MCF 10A (cell line): ENCODE data around the gene DCBLD1. TPM values are rescaled to one million over a fixed set of nuclear protein-coding genes. Genes with fewer than 3 reads are reported as not detected.

ENCODE experiments used
- BruUV-seq: library from RNA; stranded (reverse); fragments of 400-500 nt; replicated peaks from 2 replicates; lab custom pipeline; 2021; lab: Mats Ljungman, UMichigan
- CTCF ChIA-PET: fragments of 300-600 bp; sonication (Branson Sonifier 250); formaldehyde crosslinking; extraction: SDS; loops from one replicate; lab custom pipeline; 2021; ENCODE audit warnings: antibody characterized with exemption, inconsistent platforms; lab: Yijun Ruan, JAX
- POLR2A ChIA-PET: fragments of 300-600, 350-650 bp; sonication (Branson Sonifier 250); formaldehyde crosslinking; extraction: SDS; loops from one replicate; lab custom pipeline; 2020; ENCODE audit warnings: antibody characterized with exemption, inconsistent platforms; lab: Yijun Ruan, JAX
- DNase-seq: peaks from one replicate; pipeline ENCODE4 v3.0.0-alpha.2; 2018; ENCODE audit not compliant: unreplicated experiment
- H3K27ac Mint-ChIP-seq: one replicate; pipeline ENCODE4 v1.8.0; 2022; ENCODE audit warnings: mild to moderate bottlenecking, low read depth, mixed read lengths; ENCODE audit not compliant: unreplicated experiment
- H3K27me3 Mint-ChIP-seq: one replicate; pipeline ENCODE4 v1.8.0; 2022; ENCODE audit warnings: mixed read lengths; ENCODE audit not compliant: insufficient read depth, unreplicated experiment
- H3K36me3 Mint-ChIP-seq: one replicate; pipeline ENCODE4 v1.8.0; 2022; ENCODE audit warnings: mild to moderate bottlenecking, moderate library complexity, mixed read lengths; ENCODE audit not compliant: insufficient read depth, unreplicated experiment
- H3K4me1 Mint-ChIP-seq: one replicate; pipeline ENCODE4 v1.8.0; 2022; ENCODE audit warnings: mixed read lengths; ENCODE audit not compliant: insufficient read depth, unreplicated experiment
- H3K4me3 Mint-ChIP-seq: one replicate; pipeline ENCODE4 v1.8.0; 2022; ENCODE audit warnings: mild to moderate bottlenecking, moderate library complexity, mixed read lengths; ENCODE audit not compliant: unreplicated experiment
- H3K9me3 Mint-ChIP-seq: one replicate; pipeline ENCODE4 v1.8.0; 2022; ENCODE audit warnings: mixed read lengths; ENCODE audit not compliant: unreplicated experiment
- intact Hi-C: fragments of 100-400 bp; cut with micrococcal nuclease; formaldehyde crosslinking; loops from 2 replicates; pipeline ENCODE4 v1.14.1; 2022
- total RNA-seq: library from RNA; stranded (reverse); gene quantifications from 2 replicates; pipeline ENCODE4 v1.2.3, GENCODE V29; 2022
- TF ChIP-seq, protein P1 (sequence below): fragments of 200-600 bp; IDR thresholded peaks from one replicate; pipeline ENCODE4 v1.8.0; 2022; ENCODE audit warnings: antibody characterized with exemption, mild to moderate bottlenecking; ENCODE audit not compliant: unreplicated experiment

The DCBLD1 gene
- total RNA-seq, 1 experiment from 2014 or later: 25.4 TPM

GRCh38 chr6:117592983-117593759, 110.7 kb downstream of the DCBLD1 start:
- TF ChIP-seq, protein P1, sequence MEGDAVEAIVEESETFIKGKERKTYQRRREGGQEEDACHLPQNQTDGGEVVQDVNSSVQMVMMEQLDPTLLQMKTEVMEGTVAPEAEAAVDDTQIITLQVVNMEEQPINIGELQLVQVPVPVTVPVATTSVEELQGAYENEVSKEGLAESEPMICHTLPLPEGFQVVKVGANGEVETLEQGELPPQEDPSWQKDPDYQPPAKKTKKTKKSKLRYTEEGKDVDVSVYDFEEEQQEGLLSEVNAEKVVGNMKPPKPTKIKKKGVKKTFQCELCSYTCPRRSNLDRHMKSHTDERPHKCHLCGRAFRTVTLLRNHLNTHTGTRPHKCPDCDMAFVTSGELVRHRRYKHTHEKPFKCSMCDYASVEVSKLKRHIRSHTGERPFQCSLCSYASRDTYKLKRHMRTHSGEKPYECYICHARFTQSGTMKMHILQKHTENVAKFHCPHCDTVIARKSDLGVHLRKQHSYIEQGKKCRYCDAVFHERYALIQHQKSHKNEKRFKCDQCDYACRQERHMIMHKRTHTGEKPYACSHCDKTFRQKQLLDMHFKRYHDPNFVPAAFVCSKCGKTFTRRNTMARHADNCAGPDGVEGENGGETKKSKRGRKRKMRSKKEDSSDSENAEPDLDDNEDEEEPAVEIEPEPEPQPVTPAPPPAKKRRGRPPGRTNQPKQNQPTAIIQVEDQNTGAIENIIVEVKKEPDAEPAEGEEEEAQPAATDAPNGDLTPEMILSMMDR: no peak
- BruUV-seq: no TSS peak
- no peak for DNase-seq
- Mint-ChIP-seq H3K4me3 (no peak overlapping the region), H3K9me3 (no peaks in the 10 kb centered on the region), H3K4me1 (peaks cover 7% of the 10 kb centered on the region), H3K36me3 (peaks cover 42% of the 10 kb centered on the region), H3K27me3 (no peaks in the 10 kb centered on the region), H3K27ac (no peak overlapping the region)
- ChIA-PET CTCF (interaction anchor here (0.6 to 1.7 kb wide), 5 partner anchors 12 to 240 kb away, joined by 3 to 10 read pairs (median 3); no protein-coding TSS in a partner anchor), POLR2A (interaction anchor here (0.6 kb wide), 1 partner anchor 9 kb away, joined by 3 read pairs; the partner anchor contains the start of gene GOPC)
- intact Hi-C loops: no loop called here

DNA sequence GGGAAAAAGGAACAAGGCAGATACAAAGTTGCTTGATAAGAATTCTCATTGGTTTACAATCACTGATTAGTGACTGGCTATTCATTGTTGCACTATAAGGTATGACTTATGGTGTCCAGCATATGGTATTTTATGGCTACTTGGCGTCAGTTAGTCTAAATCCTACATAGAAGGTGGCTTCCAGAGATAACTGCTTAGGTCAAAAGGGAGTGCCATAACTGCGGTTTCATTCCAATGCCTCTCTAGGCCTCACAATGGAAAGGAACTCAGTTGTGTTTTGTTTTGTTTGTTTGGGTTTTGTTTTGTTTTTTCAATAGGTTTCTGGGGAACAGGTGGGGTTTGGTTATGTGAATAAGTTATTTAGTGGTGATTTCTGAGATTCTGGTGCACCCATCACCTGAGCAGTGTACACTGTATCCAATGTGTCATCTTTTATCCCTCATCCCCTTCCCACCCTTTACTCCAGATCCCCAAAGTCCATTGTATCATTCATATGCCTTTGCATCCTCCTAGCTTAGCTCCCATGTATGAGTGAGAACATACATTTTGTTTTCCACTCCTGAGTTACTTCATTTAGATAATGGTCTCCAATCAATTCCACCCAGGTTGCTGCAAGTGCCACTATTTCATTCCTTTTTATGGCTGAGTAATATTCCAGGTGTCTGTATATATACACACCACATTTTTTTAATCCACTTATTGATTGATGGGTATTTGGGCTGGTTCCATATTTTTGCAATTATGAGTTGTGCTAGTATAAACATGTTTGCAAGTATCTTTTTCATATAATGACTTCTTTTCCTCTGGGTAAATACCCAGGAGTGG, 112.8 kb downstream of the DCBLD1 start:
- H3K27me3 Mint-ChIP-seq: no peaks in the 10 kb centered on the region
- H3K9me3 Mint-ChIP-seq: no peaks in the 10 kb centered on the region
- TF ChIP-seq, protein P1: no peak
- peaks cover 18% of the 10 kb centered on the region for H3K4me1 Mint-ChIP-seq
- BruUV-seq: no TSS peak
- ChIA-PET CTCF (interaction anchor here (0.6 kb wide), 2 partner anchors 16 to 146 kb away, joined by 3 read pairs; no protein-coding TSS in a partner anchor), POLR2A (no interaction called here)
- H3K27ac Mint-ChIP-seq: no peak overlapping the region
- no peak overlapping the region for H3K4me3 Mint-ChIP-seq
- peaks cover 23% of the 10 kb centered on the region for H3K36me3 Mint-ChIP-seq
- no peak for DNase-seq
- intact Hi-C loops: no loop called here

DNA sequence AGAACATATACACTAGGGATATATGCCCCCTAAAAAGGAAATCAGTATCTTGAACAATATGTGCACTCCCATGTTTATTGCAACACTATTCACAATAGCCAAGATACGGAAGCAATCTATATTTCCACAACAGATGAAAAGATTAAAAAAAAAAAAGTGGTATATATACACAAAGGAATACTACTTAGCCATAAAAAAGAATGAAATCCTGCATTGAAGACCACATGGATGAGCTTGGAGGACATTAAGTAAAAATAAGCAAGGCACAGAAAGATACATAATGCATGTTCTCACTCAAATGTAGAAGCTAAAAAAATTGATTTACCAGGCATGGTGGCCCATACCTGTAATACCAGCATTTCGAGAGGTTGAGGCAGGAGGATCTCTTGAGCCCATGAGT, 115.3 kb downstream of the DCBLD1 start:
- intact Hi-C loops: no loop called here
- TF ChIP-seq, protein P1: no peak
- no peak overlapping the region for H3K27ac Mint-ChIP-seq
- DNase-seq: no peak
- CTCF ChIA-PET: interaction anchor here (0.6 to 1.1 kb wide), 4 partner anchors 17 to 148 kb away, joined by 3 to 5 read pairs (median 3); no protein-coding TSS in a partner anchor
- no TSS peak for BruUV-seq
- no peaks in the 10 kb centered on the region for H3K27me3 Mint-ChIP-seq
- H3K36me3 Mint-ChIP-seq: peaks cover 17% of the 10 kb centered on the region
- H3K4me1 Mint-ChIP-seq: peaks cover 17% of the 10 kb centered on the region
- H3K9me3 Mint-ChIP-seq: no peaks in the 10 kb centered on the region
- POLR2A ChIA-PET: interaction anchor here (1.0 to 2.1 kb wide), 3 partner anchors 49 to 200 kb away, joined by 3 to 5 read pairs (median 4); no protein-coding TSS in a partner anchor
- H3K4me3 Mint-ChIP-seq: no peak overlapping the region

Other genes starting within 250 kb of the DCBLD1 start
- gene VGLL2, start 217.1 kb upstream of the DCBLD1 start, total RNA-seq: not detected in 2 replicates
- 63.0 and 69.6 TPM in 2 replicates for gene ROS1, start 56.7 kb upstream of the DCBLD1 start, total RNA-seq
- 53.2 and 55.7 TPM in 2 replicates for gene GOPC, start 119.8 kb downstream of the DCBLD1 start, total RNA-seq
- gene NUS1, start 192.8 kb downstream of the DCBLD1 start, total RNA-seq: 54.7 and 59.4 TPM in 2 replicates